GM20000 (cell line): ENCODE results near the gene GBX2.

Experiments
- DNase-seq: peaks from one replicate; pipeline ENCODE4 v3.0.0; 2012; ENCODE audit warnings: low spot score
- TF ChIP-seq, protein P1 (sequence below): IDR thresholded peaks from 2 replicates; pipeline ENCODE4 v1.5.1; 2012; ENCODE audit warnings: mild to moderate bottlenecking, control low read depth; ENCODE audit errors: extremely low read depth, missing control alignments

Gene GBX2

DNA sequence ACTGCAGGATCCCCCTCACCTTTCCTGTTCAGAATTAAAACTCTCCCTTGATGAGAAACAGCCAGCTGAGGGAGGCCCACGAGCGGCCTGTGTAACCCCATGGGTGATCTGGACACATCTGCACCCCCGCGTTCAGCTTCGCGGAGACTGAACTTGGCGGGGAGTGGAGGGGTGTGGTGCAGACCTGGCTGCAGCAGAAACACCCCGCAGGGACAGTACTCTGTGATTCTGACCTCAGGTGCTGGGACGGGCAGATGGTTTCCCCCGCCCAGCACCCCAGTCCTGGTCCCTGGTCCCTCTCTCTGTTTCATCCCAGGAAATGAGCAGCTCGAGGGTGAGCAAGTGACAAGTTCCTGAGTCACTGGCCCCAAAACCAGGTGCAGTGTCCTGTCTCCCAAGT is 41.2 kb downstream of the GBX2 start:
- TF ChIP-seq, protein P1, sequence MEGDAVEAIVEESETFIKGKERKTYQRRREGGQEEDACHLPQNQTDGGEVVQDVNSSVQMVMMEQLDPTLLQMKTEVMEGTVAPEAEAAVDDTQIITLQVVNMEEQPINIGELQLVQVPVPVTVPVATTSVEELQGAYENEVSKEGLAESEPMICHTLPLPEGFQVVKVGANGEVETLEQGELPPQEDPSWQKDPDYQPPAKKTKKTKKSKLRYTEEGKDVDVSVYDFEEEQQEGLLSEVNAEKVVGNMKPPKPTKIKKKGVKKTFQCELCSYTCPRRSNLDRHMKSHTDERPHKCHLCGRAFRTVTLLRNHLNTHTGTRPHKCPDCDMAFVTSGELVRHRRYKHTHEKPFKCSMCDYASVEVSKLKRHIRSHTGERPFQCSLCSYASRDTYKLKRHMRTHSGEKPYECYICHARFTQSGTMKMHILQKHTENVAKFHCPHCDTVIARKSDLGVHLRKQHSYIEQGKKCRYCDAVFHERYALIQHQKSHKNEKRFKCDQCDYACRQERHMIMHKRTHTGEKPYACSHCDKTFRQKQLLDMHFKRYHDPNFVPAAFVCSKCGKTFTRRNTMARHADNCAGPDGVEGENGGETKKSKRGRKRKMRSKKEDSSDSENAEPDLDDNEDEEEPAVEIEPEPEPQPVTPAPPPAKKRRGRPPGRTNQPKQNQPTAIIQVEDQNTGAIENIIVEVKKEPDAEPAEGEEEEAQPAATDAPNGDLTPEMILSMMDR: no peak
- DNase-seq: no peak

DNA sequence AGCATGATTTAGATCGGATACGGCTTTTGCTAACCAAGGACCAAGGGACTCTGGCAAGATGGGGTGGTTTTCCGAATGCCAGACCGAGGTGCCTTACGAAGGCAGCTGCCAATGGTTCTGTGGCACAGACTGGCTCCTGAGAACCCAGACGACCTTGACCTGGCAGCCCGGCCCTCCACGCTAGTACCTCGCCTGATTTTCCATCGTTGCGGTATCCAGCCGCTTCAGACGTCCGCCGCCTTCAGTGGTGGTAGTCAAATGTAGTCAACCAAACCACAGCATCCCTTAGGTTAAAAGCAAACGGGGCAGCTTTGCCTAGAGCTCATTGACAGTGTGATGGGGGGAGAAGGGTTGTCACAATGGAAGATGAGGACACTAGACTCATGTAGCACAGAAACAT is 42.6 kb downstream of the GBX2 start:
- no peak for DNase-seq

DNA sequence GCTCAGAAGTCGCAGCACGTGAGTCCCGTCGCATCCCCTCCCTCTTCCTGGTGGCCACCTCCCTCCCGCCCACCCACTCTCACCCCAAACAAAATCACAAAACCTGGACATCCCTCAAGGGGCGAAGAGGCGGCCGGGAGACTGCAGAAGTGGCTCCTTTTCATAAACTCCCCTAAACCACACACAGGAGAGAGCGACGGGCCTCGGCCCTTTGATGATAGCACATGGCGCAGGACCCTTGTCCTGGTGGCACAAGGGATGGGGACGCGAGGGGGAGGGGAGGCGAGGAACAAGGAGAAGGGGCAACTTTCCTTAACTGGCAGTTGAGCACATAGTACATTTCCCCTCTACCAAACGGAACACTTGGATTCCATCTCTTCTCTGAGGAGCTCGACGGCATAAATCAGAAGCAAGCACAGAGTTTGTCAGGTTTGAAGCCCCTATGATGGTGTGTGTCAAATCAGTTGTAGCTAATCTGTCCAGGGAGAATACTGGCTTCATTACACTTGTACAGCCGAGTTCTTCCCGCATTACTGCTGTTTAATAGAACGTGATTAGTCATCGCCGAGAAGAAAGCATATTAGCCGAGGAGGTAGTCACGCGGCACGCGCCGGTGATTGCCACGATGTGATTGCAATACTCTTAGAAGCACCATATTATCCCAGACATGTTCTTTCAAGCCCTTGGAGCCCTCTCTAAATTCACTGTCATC is 43.8 kb downstream of the GBX2 start:
- TF ChIP-seq, protein P1: no peak
- no peak for DNase-seq

More for the DNA sequence above, 42.6 kb downstream of the GBX2 start:
- TF ChIP-seq, protein P1: no peak

DNA sequence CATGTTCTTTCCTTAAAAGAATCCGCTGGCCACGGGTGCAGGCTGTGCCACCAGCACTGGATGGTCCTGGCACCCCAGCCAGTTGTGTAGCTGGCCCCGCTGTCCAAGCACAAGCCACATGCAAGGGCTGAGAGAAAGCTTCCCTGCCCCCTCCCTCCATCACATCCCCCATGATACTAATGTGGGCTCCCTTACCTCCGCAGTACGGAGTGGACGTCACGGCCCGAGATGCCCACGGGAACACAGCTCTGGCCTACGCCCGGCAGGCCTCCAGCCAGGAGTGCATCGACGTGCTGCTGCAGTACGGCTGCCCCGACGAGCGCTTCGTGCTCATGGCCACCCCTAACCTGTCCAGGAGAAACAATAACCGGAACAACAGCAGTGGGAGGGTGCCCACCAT is 44.5 kb downstream of the GBX2 start:
- TF ChIP-seq, protein P1: no peak
- no peak for DNase-seq

DNA sequence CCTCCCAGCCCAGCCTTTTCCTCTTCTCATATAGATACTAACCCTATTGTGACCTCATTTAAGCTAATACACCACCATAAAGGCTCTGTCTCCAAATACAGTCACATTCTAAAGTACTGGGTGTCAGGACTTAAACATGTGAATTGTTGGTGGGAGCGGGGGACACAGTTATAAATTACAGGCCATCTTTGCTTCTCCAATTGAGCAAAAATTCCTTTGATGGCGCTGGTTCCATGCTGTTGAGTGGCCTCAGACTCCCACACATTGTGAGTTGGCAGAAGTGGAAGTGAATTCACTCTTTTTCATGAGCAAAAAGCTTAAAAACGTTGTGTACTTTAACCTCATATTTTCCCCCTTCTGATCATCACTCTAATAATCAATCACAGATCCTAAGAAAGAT is 46.0 kb downstream of the GBX2 start:
- TF ChIP-seq, protein P1: no peak
- DNase-seq: no peak

DNA sequence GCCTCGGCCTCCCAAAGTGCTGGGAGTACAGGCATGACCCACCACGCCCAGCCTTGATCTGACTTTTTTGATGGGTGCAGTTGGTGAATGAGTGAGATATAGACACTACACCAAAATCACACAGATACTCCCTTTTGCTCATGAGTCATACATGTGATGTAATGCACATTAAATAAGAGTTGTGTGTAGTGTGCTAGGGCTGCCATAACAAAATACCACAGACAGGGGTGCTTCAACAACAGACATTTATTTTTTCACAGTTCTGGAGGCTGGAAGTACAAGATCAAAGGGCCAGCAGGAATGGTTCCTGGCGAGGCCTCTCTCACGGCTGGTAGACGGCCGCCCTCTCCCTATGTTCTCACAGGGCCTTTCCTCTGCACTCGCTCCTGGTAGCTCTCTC is 46.6 kb downstream of the GBX2 start:
- no peak for DNase-seq
- TF ChIP-seq, protein P1: no peak

DNA sequence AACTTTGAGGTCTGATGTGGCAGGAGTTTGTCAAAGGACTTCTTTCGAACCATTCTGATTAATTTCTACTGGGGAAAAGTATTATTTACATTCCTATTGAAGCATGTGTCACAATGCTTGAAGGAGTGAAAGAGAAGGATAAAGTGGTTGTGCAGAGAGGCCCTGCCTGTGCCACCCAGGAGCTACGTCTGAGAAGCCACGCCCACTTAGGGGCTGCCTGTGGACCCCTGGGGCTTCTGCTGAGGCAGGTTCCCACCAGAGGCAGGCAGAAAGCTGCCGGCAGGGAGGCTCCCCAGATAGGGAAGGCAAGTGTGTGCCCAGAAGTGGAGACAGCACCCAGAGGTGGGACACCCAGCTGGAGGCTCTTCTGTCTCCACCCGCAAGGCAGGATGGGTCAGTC is 47.4 kb downstream of the GBX2 start:
- DNase-seq: no peak

More for the DNA sequence above, 47.4 kb downstream of the GBX2 start:
- TF ChIP-seq, protein P1: no peak
